SIG-M5 treated with dmso at 0.1 percent for 504 hours (cell line): ENCODE data around the gene PPA2.

Experiments
- DNase-seq: peaks from one replicate; lab custom pipeline; 2025; ENCODE audit not compliant: unreplicated experiment; lab: John Stamatoyannopoulos, UW

The PPA2 gene

GRCh38 chr4:105327222-105327621 is 146.6 kb downstream of the PPA2 start:
- no peak for DNase-seq
